Smooth muscle cell (in vitro differentiated cells): ENCODE data around the gene INAFM1. TPM values are rescaled to one million over a fixed set of nuclear protein-coding genes. Genes with fewer than 3 reads are reported as not detected.

Source experiments
- DNase-seq: peaks from one replicate; lab custom pipeline; 2025; ENCODE audit not compliant: unreplicated experiment; lab: John Stamatoyannopoulos, UW
- H2AFZ ChIP-seq: fragments of 200-600 bp; sonication (generic); 2 replicates; pipeline ENCODE4 v1.6.0; 2016; ENCODE audit warnings: antibody characterized with exemption, low read depth, mild to moderate bottlenecking
- H3F3A ChIP-seq: fragments of 200-600 bp; sonication (generic); 2 replicates; pipeline ENCODE4 v1.6.0; 2017; ENCODE audit warnings: antibody characterized with exemption, low read depth
- H3K27ac ChIP-seq: fragments of 200-600 bp; sonication (generic); 2 replicates; pipeline ENCODE4 v1.5.1; 2016; ENCODE audit warnings: low read depth, mild to moderate bottlenecking
- H3K27me3 ChIP-seq: fragments of 200-600 bp; sonication (generic); 2 replicates; pipeline ENCODE4 v1.6.1; 2016; ENCODE audit warnings: low read depth, mild to moderate bottlenecking
- H3K36me3 ChIP-seq: fragments of 200-600 bp; sonication (generic); 2 replicates; pipeline ENCODE4 v1.5.1; 2016; ENCODE audit warnings: low read depth
- H3K4me1 ChIP-seq: fragments of 200-600 bp; sonication (generic); 2 replicates; pipeline ENCODE4 v1.5.1; 2016; ENCODE audit warnings: low read depth
- H3K4me2 ChIP-seq: fragments of 200-600 bp; sonication (generic); 2 replicates; pipeline ENCODE4 v1.6.0; 2016; ENCODE audit warnings: mild to moderate bottlenecking
- H3K4me3 ChIP-seq: fragments of 200-600 bp; sonication (generic); 2 replicates; pipeline ENCODE4 v1.5.1; 2016; ENCODE audit warnings: mild to moderate bottlenecking
- H3K79me2 ChIP-seq: fragments of 200-600 bp; sonication (generic); 2 replicates; pipeline ENCODE4 v1.6.0; 2016; ENCODE audit warnings: low read depth, mild to moderate bottlenecking
- H3K9ac ChIP-seq: fragments of 200-600 bp; sonication (generic); 2 replicates; pipeline ENCODE4 v1.6.0; 2016; ENCODE audit warnings: low read depth
- H3K9me3 ChIP-seq: fragments of 200-600 bp; sonication (generic); replicated peaks from 2 replicates; pipeline ENCODE4 v1.5.1; 2016; ENCODE audit warnings: low read depth
- H4K20me1 ChIP-seq: fragments of 200-600 bp; sonication (generic); 2 replicates; pipeline ENCODE4 v1.6.0; 2016; ENCODE audit warnings: low read depth
- CTCF ChIP-seq: fragments of 200-600 bp; sonication (generic); IDR thresholded peaks from 2 replicates; pipeline ENCODE4 v1.5.1; 2017; ENCODE audit warnings: borderline replicate concordance, mild to moderate bottlenecking, antibody characterized with exemption; ENCODE audit not compliant: insufficient read depth, poor library complexity, severe bottlenecking
- WGBS: methylation state at CpG from one replicate; pipeline ENCODE4 v1.1.7; 2016; ENCODE audit warnings: low lambda C conversion rate; 5-methylcytosine and 5-hydroxymethylcytosine counted together
- polyA plus RNA-seq: library from polyadenylated mRNA; unstranded; fragments of >200 nt; fragmentation: Nextera tagmentation; extraction: Ambion mirVana; gene quantifications from 2 replicates; pipeline ENCODE4 v1.2.1, GENCODE V29; 2016
- total RNA-seq: library from RNA; depleted of rRNA; stranded (reverse); fragments of >200 nt; gene quantifications from 2 replicates; pipeline ENCODE4 v1.2.3, GENCODE V29; 2014

Gene INAFM1
- total RNA-seq (7.2 and 8.0 TPM in 2 replicates), polyA plus RNA-seq (29.7 and 31.5 TPM in 2 replicates)

- H3K4me1 ChIP-seq = peaks cover 19% of the 10 kb centered on the region
- H3K9me3 ChIP-seq = no peaks in the 10 kb centered on the region
- peak; percentile 99 for DNase-seq
- H3K27me3 ChIP-seq = no peaks in the 10 kb centered on the region
- H3K36me3 ChIP-seq = no peaks in the 10 kb centered on the region
- no peaks in the 10 kb centered on the region for H3K79me2 ChIP-seq
- no peak for TF ChIP-seq CTCF
- H2AFZ ChIP-seq = no peak within 1 kb of the TSS
- peak within 1 kb of the TSS; percentile 76 for H3K4me3 ChIP-seq
- peak within 1 kb of the TSS; percentile 96 for H3K4me2 ChIP-seq
- whole genome bisulfite sequencing = under 1% methylated on average over 40 of the region's 72 CpGs
- H3K9ac ChIP-seq = peak within 1 kb of the TSS; percentile 89
- H3K27ac ChIP-seq = peak within 1 kb of the TSS; percentile 96
- H4K20me1 ChIP-seq = peaks cover 15% of the 10 kb centered on the region
- H3F3A ChIP-seq = peaks cover 22% of the 10 kb centered on the region
Measured at GRCh38 chr19:47274071-47274890, at the start of gene INAFM1. Gene INAFM1, plus strand, starts transcription at chr19:47274885. Its CDS starts 35 bp downstream, at chr19:47274920.

- H2AFZ ChIP-seq = no peak overlapping the region
- H3K27ac ChIP-seq = peak overlapping the region; percentile 89
- no peaks in the 10 kb centered on the region for H3K36me3 ChIP-seq
- peaks cover 22% of the 10 kb centered on the region for H3K79me2 ChIP-seq
- H3K9me3 ChIP-seq = no peaks in the 10 kb centered on the region
- peak overlapping the region; percentile 98 for H3K4me2 ChIP-seq
- peak; percentile 18 for TF ChIP-seq CTCF
- H3K4me3 ChIP-seq = peak overlapping the region; percentile 96
- peaks cover 49% of the 10 kb centered on the region for H4K20me1 ChIP-seq
- peak; percentile 79 for DNase-seq
- WGBS = 9% methylated on average over 20 of the region's 59 CpGs
- no peaks in the 10 kb centered on the region for H3K27me3 ChIP-seq
- H3K9ac ChIP-seq = peak overlapping the region; percentile 74
- H3K4me1 ChIP-seq = peaks cover 25% of the 10 kb centered on the region
- H3F3A ChIP-seq = peaks cover 42% of the 10 kb centered on the region
Measured at GRCh38 chr19:47225746-47226425, 48.8 kb upstream of the INAFM1 start.

GRCh38 chr19:47226426-47227351, 48.0 kb upstream of the INAFM1 start:
- no peak for TF ChIP-seq CTCF
- peaks cover 47% of the 10 kb centered on the region for H4K20me1 ChIP-seq
- H3K4me2 ChIP-seq = peak overlapping the region; percentile 98
- peaks cover 43% of the 10 kb centered on the region for H3F3A ChIP-seq
- WGBS = 5% methylated on average over 37 of the region's 56 CpGs
- H3K9ac ChIP-seq = peak overlapping the region; percentile 74
- H3K27ac ChIP-seq = peak overlapping the region; percentile 89
- H3K79me2 ChIP-seq = peaks cover 22% of the 10 kb centered on the region
- H3K27me3 ChIP-seq = no peaks in the 10 kb centered on the region
- H3K4me3 ChIP-seq = peak overlapping the region; percentile 96
- no peaks in the 10 kb centered on the region for H3K9me3 ChIP-seq
- H3K36me3 ChIP-seq = no peaks in the 10 kb centered on the region
- DNase-seq = peak; percentile 61
- H3K4me1 ChIP-seq = peaks cover 25% of the 10 kb centered on the region
- H2AFZ ChIP-seq = no peak overlapping the region
